GM19397 (cell line): ENCODE results near the gene EIF4ENIF1.
A peak's percentile ranks its signal among the peaks of the same experiment; 100 is the strongest.
"Not testable (repeated sequence)": the region's sequence is repeated elsewhere in the genome, so short reads cannot be mapped to it uniquely, and the experiment has no call there.

Experiments used
- ATAC-seq: cut with Tn5 transposase; IDR thresholded peaks from one replicate; pipeline ENCODE4 v1.9.1; 2021; ENCODE audit warnings: mild to moderate bottlenecking, moderate library complexity; ENCODE audit not compliant: unreplicated experiment

EIF4ENIF1 gene

GRCh38 chr22:31493355-31493754 is 3.7 kb upstream of the EIF4ENIF1 start:
- ATAC-seq: not testable (repeated sequence)

- no peak for ATAC-seq
Measured at GRCh38 chr22:31492151-31492550, 2.5 kb upstream of the EIF4ENIF1 start.

GRCh38 chr22:31491218-31491962 is 1.7 kb upstream of the EIF4ENIF1 start:
- ATAC-seq: no peak

- peak; percentile 42 for ATAC-seq
Measured at GRCh38 chr22:31490496-31490925, 869 bp upstream of the EIF4ENIF1 start.

GRCh38 chr22:31488988-31489617 is 539 bp downstream of the EIF4ENIF1 start:
- ATAC-seq: peak; percentile 25

GRCh38 chr22:31488346-31488883 is 1.2 kb downstream of the EIF4ENIF1 start:
- no peak for ATAC-seq

- no peak for ATAC-seq
Measured at GRCh38 chr22:31486951-31487350, 2.7 kb downstream of the EIF4ENIF1 start.

- ATAC-seq: not testable (repeated sequence)
Measured at GRCh38 chr22:31486369-31486768, 3.3 kb downstream of the EIF4ENIF1 start.

- ATAC-seq: not testable (repeated sequence)
Measured at GRCh38 chr22:31482470-31482869, 7.2 kb downstream of the EIF4ENIF1 start.

- no peak for ATAC-seq
Measured at GRCh38 chr22:31481129-31481528, 8.5 kb downstream of the EIF4ENIF1 start.

- ATAC-seq: no peak
Measured at GRCh38 chr22:31477329-31477728, 12.3 kb downstream of the EIF4ENIF1 start.

GRCh38 chr22:31475800-31476199 is 13.8 kb downstream of the EIF4ENIF1 start:
- ATAC-seq: no peak

- no peak for ATAC-seq
Measured at GRCh38 chr22:31474743-31475142, 14.9 kb downstream of the EIF4ENIF1 start.

GRCh38 chr22:31465307-31465706 is 24.3 kb downstream of the EIF4ENIF1 start:
- no peak for ATAC-seq

GRCh38 chr22:31461699-31462098 is 27.9 kb downstream of the EIF4ENIF1 start:
- ATAC-seq: no peak

GRCh38 chr22:31451709-31452571 is 37.7 kb downstream of the EIF4ENIF1 start:
- no peak for ATAC-seq

- no peak for ATAC-seq
Measured at GRCh38 chr22:31449506-31449905, 40.1 kb downstream of the EIF4ENIF1 start.

- ATAC-seq: no peak
Measured at GRCh38 chr22:31448382-31448781, 41.3 kb downstream of the EIF4ENIF1 start.

- no peak for ATAC-seq
Measured at GRCh38 chr22:31447337-31447736, 42.3 kb downstream of the EIF4ENIF1 start.

- ATAC-seq: no peak
Measured at GRCh38 chr22:31446767-31447166, 42.9 kb downstream of the EIF4ENIF1 start.

GRCh38 chr22:31446208-31446607 is 43.4 kb downstream of the EIF4ENIF1 start:
- no peak for ATAC-seq
